ENCODE data around the gene CASP6.

Gene CASP6

DNA sequence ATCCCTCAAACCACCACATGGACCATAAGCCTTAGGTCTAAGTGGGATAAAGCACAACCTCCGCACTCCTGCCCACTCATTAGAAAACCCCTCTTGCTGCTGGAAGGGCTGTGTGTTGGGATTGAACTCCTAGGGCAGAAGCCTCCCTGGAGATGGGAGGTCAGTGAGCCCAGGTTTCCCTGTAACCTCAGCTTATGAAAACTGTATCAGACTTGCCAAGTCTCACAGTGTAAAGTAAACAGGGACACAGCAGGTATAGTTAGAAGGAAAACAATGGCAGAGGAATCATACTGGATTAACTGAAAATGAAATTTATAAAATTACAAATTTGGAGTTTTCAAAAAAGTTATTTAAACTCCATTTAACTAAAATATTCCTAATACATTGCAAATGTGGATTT, 29.9 kb downstream of the CASP6 start:
- TF ChIP-seq CTCF (IDR thresholded peaks at IDR 0.05; ENCODE audit: low read depth, low read length) = no peak
- Histone ChIP-seq H3K9me3 (no peaks in the 10 kb centered on the region), H3K4me3 (ENCODE audit: low read depth, low read length) (no peak overlapping the region), H3K27me3 (no peaks in the 10 kb centered on the region), H3K36me3 (no peaks in the 10 kb centered on the region), H3K4me1 (no peaks in the 10 kb centered on the region)
- DNase-seq = no peak

DNA sequence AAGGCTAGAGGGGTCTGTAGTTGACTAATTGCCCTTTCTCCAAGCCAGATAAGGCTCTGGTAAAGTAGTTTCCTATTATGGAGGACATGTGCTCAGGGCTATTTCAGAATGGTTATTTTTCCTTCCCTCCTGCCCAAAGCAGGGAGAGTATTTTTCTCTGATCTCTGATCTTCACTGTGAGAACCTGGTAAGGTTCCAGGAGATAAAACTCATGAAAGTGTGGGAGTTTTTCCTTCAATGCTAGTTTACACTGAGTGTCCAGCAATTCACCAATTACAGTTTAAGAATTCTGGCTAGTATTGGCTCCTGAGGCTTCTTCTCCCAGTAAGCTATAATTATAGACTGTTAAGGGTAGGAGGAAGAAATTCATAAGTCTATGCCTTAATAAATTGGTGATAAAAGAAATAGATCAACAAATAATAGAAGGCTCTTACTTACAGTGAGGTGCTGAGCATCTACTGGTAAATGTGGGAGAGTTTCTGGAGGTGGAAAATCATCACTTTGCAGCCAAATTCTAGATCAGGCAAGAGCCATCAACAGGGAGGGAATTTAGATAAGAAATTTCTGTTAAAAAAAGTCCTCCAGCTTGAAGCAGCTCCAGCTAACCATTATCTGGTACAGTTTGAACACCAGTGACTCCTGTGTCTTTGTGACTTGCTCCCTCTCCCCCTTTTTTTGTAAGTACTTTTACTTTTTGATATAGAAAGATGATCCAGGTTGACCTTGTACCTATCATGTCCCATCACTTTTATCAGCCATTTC, 30.9 kb downstream of the CASP6 start:
- no peaks in the 10 kb centered on the region for H3K36me3 ChIP-seq
- H3K4me1 ChIP-seq = no peaks in the 10 kb centered on the region
- H3K9me3 ChIP-seq = no peaks in the 10 kb centered on the region
- no peak for DNase-seq
- H3K27me3 ChIP-seq = no peaks in the 10 kb centered on the region
- H3K4me3 ChIP-seq (ENCODE audit: low read depth, low read length) = no peak overlapping the region
- TF ChIP-seq CTCF (IDR thresholded peaks at IDR 0.05; ENCODE audit: low read depth, low read length) = no peak

GRCh38 chr4:109671350-109671749, 31.9 kb downstream of the CASP6 start:
- DNase-seq = no peak

DNA sequence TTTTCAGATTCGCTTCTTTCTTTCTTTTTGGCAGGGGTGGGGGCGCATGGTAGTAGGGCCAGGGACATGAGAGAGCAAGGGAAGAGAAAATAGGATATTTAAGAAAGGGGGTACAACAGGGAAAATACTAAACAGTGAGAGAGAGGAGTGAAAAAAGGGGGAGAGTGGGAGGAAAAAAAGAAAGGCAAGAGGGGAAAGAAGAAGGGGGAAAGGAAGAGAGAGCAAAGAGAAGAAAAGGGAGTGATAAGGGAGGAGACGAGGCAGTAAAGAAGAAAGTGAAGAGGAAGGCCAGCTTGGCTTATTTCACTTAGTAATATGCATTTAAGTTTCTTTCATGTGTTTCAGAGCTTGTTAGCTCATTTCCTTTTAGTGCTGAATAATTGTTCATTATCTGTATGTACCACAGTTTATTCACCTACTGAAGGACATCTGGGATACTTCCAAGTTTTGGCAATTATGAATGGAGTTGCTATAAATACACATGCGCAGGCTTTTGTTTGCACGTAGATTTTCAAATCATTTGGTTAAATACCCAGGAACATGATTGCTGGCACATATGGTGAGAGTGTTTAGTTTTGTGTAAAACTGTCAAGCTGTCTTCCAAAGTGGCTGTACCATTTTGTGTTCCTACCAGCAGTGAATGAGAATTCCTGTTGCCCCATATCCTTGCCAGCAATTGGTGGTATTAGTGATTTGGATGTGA, 37.3 kb downstream of the CASP6 start:
- Histone ChIP-seq H3K27me3 (no peaks in the 10 kb centered on the region), H3K4me1 (no peaks in the 10 kb centered on the region), H3K9me3 (no peaks in the 10 kb centered on the region), H3K36me3 (no peaks in the 10 kb centered on the region), H3K4me3 (ENCODE audit: low read depth, low read length) (no peak overlapping the region)
- no peak for TF ChIP-seq CTCF (IDR thresholded peaks at IDR 0.05; ENCODE audit: low read depth, low read length)
- DNase-seq = no peak

More at GRCh38 chr4:109671350-109671749, 31.9 kb downstream of the CASP6 start:
- Histone ChIP-seq H3K9me3 (no peaks in the 10 kb centered on the region), H3K4me3 (ENCODE audit: low read depth, low read length) (no peak overlapping the region), H3K4me1 (no peaks in the 10 kb centered on the region), H3K27me3 (no peaks in the 10 kb centered on the region), H3K36me3 (no peaks in the 10 kb centered on the region)
- no peak for TF ChIP-seq CTCF (IDR thresholded peaks at IDR 0.05; ENCODE audit: low read depth, low read length)

GRCh38 chr4:109662771-109663170, 40.5 kb downstream of the CASP6 start:
- H3K4me3 ChIP-seq (ENCODE audit: low read depth, low read length) = no peak overlapping the region

More at GRCh38 chr4:109662771-109663170, 40.5 kb downstream of the CASP6 start:
- no peaks in the 10 kb centered on the region for H3K9me3 ChIP-seq
- no peaks in the 10 kb centered on the region for H3K4me1 ChIP-seq
- no peak for TF ChIP-seq CTCF (IDR thresholded peaks at IDR 0.05; ENCODE audit: low read depth, low read length)
- DNase-seq = no peak
- H3K36me3 ChIP-seq = no peaks in the 10 kb centered on the region
- H3K27me3 ChIP-seq = no peaks in the 10 kb centered on the region; the same call in 1 of the 2 replicates

All from BE2C (cell line).